HG02973 (cell line): Measurements from ENCODE around the gene P4HB.

Source experiments
- ATAC-seq: cut with Tn5 transposase; IDR thresholded peaks from one replicate; pipeline ENCODE4 v1.9.1; 2021; ENCODE audit warnings: moderate library complexity; ENCODE audit not compliant: unreplicated experiment

The P4HB gene

DNA sequence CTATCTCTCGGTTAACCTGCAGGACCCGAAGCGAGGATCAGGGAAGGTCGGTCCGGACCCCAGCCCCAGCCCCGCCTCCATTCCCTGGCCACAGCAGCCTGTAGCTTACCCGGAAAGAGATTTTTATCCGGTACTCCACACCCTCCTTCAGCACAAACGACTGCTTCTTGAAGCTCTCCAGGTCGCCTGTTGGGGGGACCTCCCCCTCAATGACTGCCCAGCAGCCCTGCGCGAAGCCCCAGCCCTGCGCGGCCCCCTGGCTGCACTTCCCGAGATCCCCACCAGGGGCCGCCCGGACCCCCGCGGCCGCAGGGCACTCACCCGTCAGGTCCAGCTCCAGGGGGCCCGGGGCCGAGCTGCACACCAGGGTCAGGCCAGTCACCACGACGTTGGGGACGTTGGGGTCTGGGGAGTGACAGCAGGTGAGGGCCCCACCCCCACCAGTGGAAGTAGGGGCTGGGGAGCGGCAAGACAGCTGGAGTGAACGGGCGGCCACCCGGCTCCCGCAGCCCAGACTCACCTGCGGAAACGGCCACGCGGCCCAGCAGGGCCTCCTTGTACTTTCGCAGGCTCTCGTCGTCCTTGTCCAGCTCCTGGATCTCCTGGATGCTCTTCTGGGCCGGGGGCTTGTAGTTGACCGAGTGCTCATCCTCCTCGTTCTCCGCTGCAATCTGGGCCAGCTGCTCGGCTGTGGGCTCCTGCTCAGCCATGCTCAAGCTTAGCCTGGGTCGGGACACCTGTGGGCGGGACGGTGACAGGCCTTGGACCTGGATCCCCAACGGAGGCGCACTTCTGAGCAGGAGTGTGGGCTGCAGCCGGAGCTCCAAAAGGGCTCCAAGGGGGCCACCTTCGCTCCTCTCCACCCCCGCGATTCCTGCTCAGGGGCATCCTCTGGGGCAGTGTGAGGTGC, 9.1 kb upstream of the P4HB start:
- ATAC-seq, result no peak

GRCh38 chr17:81868674-81869220, 8.4 kb upstream of the P4HB start:
- no peak for ATAC-seq

GRCh38 chr17:81867991-81868673, 7.8 kb upstream of the P4HB start:
- ATAC-seq, result no peak

- ATAC-seq, result no peak
Measured at GRCh38 chr17:81867170-81867990, 7.0 kb upstream of the P4HB start.

DNA sequence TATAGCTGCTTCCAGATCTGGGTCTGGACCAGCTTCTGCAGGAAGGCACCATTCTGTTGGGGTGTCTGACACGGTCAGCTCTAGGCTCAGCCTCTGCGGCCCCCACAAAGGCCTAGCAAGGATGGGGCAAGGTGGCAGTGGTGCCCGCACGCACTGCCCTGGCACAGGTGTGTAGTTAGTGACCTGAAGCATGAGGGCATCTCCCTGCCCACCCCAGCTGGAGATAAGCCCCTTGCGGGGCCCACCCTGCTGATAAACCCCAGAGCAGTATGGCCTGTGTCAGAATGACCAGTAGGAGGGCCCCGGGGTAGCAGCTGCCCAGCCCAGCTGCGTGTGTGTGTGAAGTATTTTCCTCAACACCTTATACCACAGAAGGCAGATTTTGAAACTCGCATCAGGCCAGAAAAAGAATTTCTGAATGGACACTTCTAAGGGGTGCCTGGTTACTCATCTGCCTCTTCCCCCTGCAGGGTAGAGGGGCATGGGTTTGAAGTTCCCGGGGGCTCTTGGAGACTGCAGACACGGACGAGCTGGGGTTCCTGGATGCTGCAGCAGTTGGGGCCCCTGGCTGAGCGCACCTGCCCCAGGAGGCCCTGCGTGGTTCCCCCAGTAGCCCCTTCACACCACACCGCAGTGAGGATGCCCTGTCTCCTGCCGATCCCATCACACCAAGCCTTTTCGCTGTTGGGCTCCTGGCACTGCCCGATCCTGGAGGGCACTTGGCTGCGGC, 6.3 kb upstream of the P4HB start:
- ATAC-seq, result no peak

GRCh38 chr17:81865733-81866439, 5.6 kb upstream of the P4HB start:
- no peak for ATAC-seq

GRCh38 chr17:81865358-81865732, 5.0 kb upstream of the P4HB start:
- no peak for ATAC-seq

DNA sequence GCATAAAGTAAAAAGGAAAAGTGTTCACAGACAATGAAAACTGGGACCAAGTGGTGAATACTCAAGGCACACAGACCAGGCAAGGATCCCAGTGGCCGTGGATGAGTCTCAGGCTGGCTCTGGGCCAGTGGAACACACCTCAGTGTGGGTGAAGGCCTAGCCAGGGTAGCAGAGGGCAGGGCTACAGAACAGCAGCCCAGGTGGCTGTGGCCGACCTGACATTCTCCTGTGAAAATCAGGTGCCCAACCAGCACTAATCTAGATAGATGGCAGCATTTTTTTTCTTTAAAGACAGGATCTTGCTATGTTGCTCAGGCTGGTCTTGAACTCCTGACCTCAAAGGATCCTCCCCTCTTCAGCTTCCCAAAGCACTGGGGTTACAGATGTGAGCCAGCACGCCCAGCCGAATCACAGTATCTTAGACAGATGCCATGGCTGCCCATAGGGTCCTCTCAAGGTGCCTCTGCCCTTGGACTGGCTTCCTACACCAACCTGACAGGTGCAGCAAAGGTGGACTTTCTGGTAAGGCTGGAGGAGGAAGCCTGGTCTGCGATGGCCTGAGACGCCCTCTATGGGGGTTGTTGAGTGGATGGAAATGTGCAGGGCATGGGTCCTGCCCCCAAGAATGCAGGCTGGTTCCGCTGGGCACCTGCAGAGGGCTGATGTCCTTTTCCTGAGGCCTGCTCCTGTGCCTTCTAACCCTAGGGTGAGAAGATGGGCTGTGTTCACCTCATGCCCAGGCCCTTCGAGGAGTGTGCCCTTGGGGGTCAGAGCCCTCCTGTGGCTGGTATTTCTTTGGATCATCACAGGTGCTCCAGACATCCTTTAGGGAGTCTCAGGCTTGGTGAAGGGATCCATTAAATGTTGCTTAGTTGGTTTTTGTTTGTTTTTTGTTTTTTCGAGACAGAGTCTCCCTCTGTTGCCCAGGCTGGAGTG, 3.8 kb upstream of the P4HB start:
- no peak for ATAC-seq

- no peak for ATAC-seq
Measured at GRCh38 chr17:81863123-81863675, 2.9 kb upstream of the P4HB start.

DNA sequence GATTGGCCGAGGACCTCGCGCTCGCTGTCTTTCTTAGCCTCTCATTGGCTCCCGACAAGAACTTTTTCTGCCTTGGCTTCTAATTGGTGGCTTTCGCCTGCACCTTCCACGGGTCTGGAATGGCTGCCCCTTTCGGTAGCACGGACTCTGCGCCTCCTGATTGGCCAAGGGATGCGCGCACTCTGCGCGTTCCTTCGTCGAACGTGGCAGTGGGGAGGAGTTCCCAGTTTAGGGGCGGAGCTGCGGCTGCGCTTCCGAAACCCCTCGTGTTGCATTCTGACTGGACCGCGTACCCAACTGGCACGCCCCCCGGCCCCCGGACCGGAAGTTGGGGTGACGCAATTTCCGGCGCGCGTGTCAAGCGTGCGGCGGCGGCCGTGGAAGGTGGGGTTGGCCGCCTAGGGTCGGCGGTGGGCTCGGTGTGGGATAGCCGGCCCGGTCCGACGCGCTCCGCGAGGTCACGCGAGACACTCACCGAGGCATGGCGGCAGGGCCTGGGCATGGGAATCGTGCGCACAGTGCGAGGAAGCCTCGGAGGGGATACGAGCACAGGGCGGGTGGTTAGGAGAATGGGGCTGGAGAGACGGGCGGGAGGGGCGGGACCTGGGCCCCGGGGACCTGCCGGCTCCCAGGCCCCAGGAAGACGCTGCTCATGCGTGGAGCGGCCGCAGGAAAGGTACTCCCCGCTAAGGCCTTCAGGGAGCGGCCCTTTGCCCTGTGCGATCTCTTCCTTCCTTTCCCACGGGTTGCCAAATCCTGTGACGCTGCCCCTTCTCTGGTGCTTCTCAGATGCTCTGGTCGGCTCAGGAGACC, 627 bp upstream of the P4HB start:
- peak; percentile 71 for ATAC-seq

DNA sequence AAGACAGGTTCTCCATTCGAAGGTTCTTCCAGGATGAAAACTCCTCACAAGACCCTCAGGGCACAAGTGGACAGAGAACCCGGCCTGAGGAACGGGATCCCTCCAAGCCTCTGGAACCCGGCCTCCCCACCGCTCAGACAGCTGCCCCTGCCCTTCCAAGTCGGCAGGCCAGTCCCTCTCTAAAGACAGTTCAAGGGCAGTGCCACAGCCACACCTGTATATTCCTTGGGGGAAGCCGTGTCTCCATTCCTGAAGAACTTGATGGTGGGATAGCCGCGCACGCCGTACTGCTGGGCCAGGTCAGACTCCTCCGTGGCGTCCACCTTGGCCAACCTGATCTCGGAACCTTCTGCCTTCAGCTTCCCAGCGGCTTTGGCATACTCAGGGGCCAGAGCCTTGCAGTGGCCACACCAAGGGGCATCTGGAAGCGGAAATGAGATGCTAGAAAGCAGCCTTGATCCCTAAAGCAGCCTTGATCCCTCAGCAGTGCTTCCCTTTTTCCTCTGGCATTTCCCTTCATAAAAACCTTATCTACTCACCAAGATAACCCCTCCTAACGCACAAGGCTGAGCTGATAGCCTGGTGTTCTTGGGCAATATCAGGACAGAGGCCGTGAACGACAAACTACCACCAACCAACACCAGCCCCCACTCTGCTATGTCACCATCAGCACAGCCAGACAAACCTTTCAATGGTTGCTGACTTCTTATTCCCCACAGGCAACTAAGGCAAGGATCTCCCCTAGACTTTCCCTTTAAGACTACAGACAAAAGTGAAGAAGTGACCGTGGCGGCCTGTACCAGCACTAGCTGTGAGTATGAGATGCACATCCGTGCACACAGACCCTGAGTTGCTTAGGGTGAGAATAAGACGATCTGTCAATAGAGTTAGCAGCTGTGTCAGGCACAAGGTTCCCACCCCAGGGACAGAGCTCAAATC, 1.1 kb downstream of the P4HB start:
- ATAC-seq, result no peak

GRCh38 chr17:81858170-81858966, 2.0 kb downstream of the P4HB start:
- no peak for ATAC-seq

DNA sequence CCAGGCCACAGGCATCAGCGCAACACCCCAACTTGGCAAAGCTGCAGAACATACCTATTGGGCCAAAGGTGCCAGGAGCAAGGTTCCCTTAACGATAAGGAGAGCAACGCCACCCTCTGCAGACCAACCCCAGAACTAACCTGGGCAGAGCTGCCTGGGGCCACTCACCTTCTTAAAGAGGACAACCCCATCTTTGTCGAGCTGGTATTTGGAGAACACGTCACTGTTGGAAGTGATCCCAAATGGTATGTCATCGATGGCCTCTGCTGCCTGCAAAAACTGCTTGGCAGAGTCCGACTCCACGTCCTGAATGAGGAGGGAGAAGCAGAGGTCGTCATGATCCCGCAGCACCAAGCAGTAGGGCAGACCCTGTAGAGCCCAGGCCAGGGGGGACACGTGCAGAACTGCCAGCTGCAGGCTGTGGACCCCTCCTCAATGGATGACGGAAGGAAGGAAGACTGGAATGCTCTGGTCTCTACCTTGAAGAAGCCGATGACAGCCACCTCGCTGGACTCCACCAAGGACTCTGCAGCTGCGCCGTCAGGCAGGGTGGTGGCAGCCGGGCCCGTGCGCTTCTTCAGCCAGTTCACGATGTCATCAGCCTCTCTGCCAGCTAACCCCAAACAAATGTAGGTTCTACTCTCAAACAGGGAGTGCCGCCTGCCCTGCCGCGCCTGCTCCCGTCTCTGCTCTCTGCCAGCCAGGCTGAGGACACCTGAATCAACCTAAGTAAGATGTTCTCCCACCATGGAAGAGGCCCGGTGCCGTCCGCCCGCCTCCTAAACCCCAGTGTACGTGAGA, 5.2 kb downstream of the P4HB start:
- no peak for ATAC-seq

GRCh38 chr17:81852237-81852636, 8.1 kb downstream of the P4HB start:
- no peak for ATAC-seq

DNA sequence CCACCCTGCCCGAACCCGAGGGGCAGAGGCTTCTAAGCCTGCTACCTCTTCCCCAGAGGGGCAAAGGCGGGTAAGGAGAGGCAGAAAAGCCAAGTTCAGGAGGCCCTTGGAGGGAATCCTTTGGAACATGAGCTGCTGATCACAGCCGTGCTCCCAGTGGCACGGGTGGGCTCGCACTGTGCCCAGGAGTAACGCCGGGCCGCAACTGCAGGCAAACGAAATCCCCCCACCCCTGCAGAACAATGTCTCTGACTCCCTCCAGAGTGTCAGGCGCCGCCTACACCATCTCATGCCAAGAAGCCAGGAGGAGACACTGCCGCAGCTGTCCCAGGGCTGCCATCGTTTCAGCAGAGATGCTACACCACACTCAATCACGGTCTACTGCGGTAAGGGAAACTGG, 8.9 kb downstream of the P4HB start:
- no peak for ATAC-seq
